Measurements from ENCODE around the gene SNX25. TPM values are rescaled to one million over a fixed set of nuclear protein-coding genes. Genes with fewer than 3 reads are reported as not detected.
A peak's percentile ranks its signal among the peaks of the same experiment; 100 is the strongest.
"Not testable (repeated sequence)": the region's sequence is repeated elsewhere in the genome, so short reads cannot be mapped to it uniquely, and the experiment has no call there.

The SNX25 gene
- total RNA-seq, 1 experiment from 2014 or later = 50.5 TPM

DNA sequence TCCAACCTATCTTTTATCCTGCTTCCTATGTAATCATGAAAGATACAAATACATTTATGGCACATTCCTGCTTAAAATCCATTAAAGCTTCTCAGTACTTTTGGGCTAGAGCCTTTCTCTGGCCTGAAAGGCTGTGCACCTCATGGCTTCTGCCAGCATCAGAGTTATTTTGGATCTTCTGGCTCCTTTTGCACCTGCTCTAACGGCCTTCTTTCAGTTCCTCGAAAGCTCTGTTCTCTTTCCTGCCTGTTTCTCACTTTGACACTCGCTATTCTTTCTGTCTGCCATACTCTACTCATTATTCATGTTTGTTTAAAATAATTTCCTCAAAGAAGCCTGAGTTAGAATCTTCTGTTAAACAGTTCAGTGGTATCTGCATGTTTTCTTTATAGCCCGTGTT is 100.4 kb downstream of the SNX25 start:
- H3K9me3 ChIP-seq (ENCODE audit: low read length) = no peaks in the 10 kb centered on the region
- peak; percentile 51 for DNase-seq
- no peaks in the 10 kb centered on the region for H3K27me3 ChIP-seq (ENCODE audit: low read length)
- H3K9me2 ChIP-seq (replicated peaks; ENCODE audit: insufficient read depth, low read length) = no peaks in the 10 kb centered on the region
- no peak overlapping the region for H3K9ac ChIP-seq (ENCODE audit: low read length)
- peaks cover 20% of the 10 kb centered on the region for H3K4me1 ChIP-seq (ENCODE audit: low read length)
- no peaks in the 10 kb centered on the region for H4K20me1 ChIP-seq (ENCODE audit: insufficient read depth, low read depth, low read length)
- no peak overlapping the region for H2AFZ ChIP-seq (ENCODE audit: low read length)
- H3K27ac ChIP-seq (ENCODE audit: low read length) = peak overlapping the region; percentile 45; the same call in 1 of the 2 replicates
- H3K36me3 ChIP-seq (ENCODE audit: insufficient read depth, low read length) = peaks cover 17% of the 10 kb centered on the region
- no peak overlapping the region for H3K4me2 ChIP-seq (ENCODE audit: low read depth, low read length, poor library complexity, severe bottlenecking)
- peaks cover 34% of the 10 kb centered on the region for H3K79me2 ChIP-seq (ENCODE audit: low read length)
- no peak overlapping the region for H3K4me3 ChIP-seq (ENCODE audit: low read length)

DNA sequence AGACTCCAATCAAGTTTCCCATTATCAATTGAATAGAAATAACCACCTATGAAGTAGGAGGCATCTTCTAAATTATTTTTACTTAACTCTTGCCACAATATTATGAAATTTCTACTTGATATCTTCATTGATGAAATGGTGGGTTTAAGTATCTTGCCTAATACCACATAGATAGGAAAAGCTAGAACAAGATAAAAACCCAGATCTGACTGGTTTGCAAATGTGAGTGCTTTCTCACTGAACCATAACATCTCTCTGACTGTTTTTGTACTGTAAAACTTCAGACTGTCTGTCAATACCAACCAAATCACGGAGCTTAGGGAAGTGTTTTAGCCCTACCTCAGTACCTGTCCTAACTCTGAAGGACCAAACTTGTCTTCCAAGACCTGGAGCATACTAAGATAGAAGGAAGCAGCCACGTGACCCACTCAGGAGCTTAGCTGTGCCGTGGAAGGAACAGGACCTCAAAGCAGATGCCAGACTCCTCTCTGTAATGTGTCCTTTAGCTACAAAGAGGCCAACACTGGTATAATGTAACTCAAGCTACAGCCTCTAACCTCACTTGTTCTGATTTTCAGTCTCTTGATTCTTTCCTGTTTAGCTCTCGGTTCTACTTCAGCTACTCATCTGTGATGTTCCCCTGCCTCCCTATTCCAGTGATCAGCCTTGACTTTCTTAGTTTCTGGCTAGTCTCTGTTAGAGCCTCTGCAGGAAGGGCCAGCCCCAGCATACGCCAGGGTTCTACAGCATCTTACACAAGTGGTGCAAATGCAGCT is 101.9 kb downstream of the SNX25 start:
- H3K4me2 ChIP-seq (ENCODE audit: low read depth, low read length, poor library complexity, severe bottlenecking) = no peak overlapping the region
- no peak overlapping the region for H3K27ac ChIP-seq (ENCODE audit: low read length)

DNA sequence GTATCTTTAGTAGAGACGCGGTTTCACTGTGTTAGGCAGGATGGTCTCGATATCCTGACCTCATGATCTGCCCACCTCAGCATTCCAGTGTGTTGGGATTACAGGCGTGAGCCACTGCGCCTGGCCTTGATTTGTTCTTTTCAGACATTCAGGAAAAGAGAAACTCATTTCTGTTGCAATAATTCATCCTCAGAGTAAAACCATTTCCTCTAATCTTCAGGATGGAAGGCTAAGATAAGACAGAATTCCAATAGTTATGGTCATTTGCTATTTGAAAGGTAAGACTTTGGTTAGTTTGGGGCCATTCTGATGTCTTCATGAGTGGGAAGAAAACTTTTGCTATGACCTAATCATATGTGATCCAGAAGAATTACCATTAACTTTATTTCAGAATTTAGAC is 103.3 kb downstream of the SNX25 start:
- no peak for DNase-seq
- Histone ChIP-seq H3K9me2 (replicated peaks; ENCODE audit: insufficient read depth, low read length) (no peaks in the 10 kb centered on the region), H3K4me3 (ENCODE audit: low read length) (no peak overlapping the region), H4K20me1 (ENCODE audit: insufficient read depth, low read depth, low read length) (no peaks in the 10 kb centered on the region), H3K4me2 (ENCODE audit: low read depth, low read length, poor library complexity, severe bottlenecking) (no peak overlapping the region), H3K9me3 (ENCODE audit: low read length) (no peaks in the 10 kb centered on the region), H3K27me3 (ENCODE audit: low read length) (no peaks in the 10 kb centered on the region), H3K9ac (ENCODE audit: low read length) (no peak overlapping the region), H3K36me3 (ENCODE audit: insufficient read depth, low read length) (peaks cover 25% of the 10 kb centered on the region), H3K79me2 (ENCODE audit: low read length) (peaks cover 13% of the 10 kb centered on the region), H2AFZ (ENCODE audit: low read length) (no peak overlapping the region), H3K27ac (ENCODE audit: low read length) (no peak overlapping the region), H3K4me1 (ENCODE audit: low read length) (peaks cover 13% of the 10 kb centered on the region)

More for the DNA sequence above, 101.9 kb downstream of the SNX25 start:
- H3K9me2 ChIP-seq (replicated peaks; ENCODE audit: insufficient read depth, low read length) = no peaks in the 10 kb centered on the region
- no peaks in the 10 kb centered on the region for H3K27me3 ChIP-seq (ENCODE audit: low read length)
- no peak overlapping the region for H3K9ac ChIP-seq (ENCODE audit: low read length)
- H3K4me1 ChIP-seq (ENCODE audit: low read length) = peaks cover 13% of the 10 kb centered on the region
- no peak overlapping the region for H2AFZ ChIP-seq (ENCODE audit: low read length)
- H3K4me3 ChIP-seq (ENCODE audit: low read length) = no peak overlapping the region
- peaks cover 22% of the 10 kb centered on the region for H3K79me2 ChIP-seq (ENCODE audit: low read length)
- H3K9me3 ChIP-seq (ENCODE audit: low read length) = no peaks in the 10 kb centered on the region
- H3K36me3 ChIP-seq (ENCODE audit: insufficient read depth, low read length) = peaks cover 24% of the 10 kb centered on the region
- DNase-seq = no peak
- H4K20me1 ChIP-seq (ENCODE audit: insufficient read depth, low read depth, low read length) = no peaks in the 10 kb centered on the region

DNA sequence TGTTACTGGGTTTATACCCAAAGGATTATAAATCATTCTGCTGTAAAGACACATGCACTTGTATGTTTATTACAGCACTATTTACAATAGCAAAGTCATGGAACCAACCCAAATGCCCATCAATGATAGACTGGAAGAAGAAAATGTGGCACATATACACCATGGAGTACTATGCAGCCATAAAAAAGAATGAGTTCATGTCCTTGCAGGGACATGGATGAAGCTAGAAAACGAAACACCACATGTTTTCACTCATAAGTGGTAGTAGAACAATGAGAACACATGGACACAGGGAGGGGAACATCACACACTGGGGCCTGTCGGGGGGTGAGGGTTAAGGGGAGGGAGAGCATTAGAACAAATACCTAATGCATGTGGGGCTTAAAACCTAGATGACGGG is 108.1 kb downstream of the SNX25 start:
- not testable (repeated sequence) for H3K4me2 ChIP-seq (ENCODE audit: low read depth, low read length, poor library complexity, severe bottlenecking); H3K4me1 ChIP-seq (ENCODE audit: low read length); H2AFZ ChIP-seq (ENCODE audit: low read length); H3K79me2 ChIP-seq (ENCODE audit: low read length); DNase-seq; H4K20me1 ChIP-seq (ENCODE audit: insufficient read depth, low read depth, low read length); H3K27me3 ChIP-seq (ENCODE audit: low read length); H3K9me3 ChIP-seq (ENCODE audit: low read length); H3K9me2 ChIP-seq (replicated peaks; ENCODE audit: insufficient read depth, low read length); H3K9ac ChIP-seq (ENCODE audit: low read length); H3K27ac ChIP-seq (ENCODE audit: low read length); H3K4me3 ChIP-seq (ENCODE audit: low read length)
- peaks cover 24% of the 10 kb centered on the region for H3K36me3 ChIP-seq (ENCODE audit: insufficient read depth, low read length)

DNA sequence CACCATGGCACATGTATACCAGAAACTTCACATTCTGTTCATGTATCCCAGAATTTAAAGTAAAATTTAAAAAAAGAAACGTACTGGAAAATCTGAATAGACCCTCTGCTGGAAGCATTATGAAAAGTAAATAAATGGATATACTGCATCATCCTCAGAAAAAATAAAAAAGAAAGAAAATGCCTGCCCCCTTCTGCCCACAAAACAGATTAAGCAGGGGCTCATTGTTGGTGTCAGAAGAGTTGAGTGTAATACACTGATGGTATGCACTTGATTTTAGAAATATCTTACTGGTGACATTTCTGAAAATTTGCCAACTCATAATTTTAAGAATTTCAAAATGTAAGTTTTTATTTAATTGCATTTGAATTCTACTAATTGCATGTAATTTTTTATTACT is 108.5 kb downstream of the SNX25 start:
- H3K4me1 ChIP-seq (ENCODE audit: low read length) = no peaks in the 10 kb centered on the region
- no peaks in the 10 kb centered on the region for H4K20me1 ChIP-seq (ENCODE audit: insufficient read depth, low read depth, low read length)
- H3K27ac ChIP-seq (ENCODE audit: low read length) = no peak overlapping the region
- no peak overlapping the region for H2AFZ ChIP-seq (ENCODE audit: low read length)
- no peaks in the 10 kb centered on the region for H3K27me3 ChIP-seq (ENCODE audit: low read length)
- H3K9ac ChIP-seq (ENCODE audit: low read length) = no peak overlapping the region
- DNase-seq = no peak
- no peaks in the 10 kb centered on the region for H3K9me3 ChIP-seq (ENCODE audit: low read length)
- no peaks in the 10 kb centered on the region for H3K9me2 ChIP-seq (replicated peaks; ENCODE audit: insufficient read depth, low read length)
- no peak overlapping the region for H3K4me3 ChIP-seq (ENCODE audit: low read length)
- peaks cover 20% of the 10 kb centered on the region for H3K36me3 ChIP-seq (ENCODE audit: insufficient read depth, low read length)
- H3K4me2 ChIP-seq (ENCODE audit: low read depth, low read length, poor library complexity, severe bottlenecking) = no peak overlapping the region
- H3K79me2 ChIP-seq (ENCODE audit: low read length) = no peaks in the 10 kb centered on the region

DNA sequence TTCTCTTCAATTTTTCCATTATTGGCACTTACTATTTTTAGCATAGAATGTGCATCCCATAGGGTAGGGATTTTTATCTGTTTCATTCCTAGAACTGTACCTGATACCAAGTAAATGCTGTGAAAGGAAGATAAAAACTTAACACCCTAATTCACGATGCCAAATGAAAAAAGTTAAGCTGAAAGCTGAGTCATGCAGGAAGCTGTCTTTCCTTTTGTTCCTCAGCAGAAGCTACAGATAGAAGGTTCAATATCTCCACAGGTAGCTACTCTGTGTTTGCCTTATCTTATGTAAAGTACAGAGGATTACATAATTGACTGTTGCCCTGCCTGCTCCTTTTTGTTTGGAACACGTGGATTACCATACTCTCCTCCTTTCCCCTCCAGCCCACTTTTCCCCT is 109.3 kb downstream of the SNX25 start:
- H3K9me2 ChIP-seq (replicated peaks; ENCODE audit: insufficient read depth, low read length) = no peaks in the 10 kb centered on the region
- no peaks in the 10 kb centered on the region for H4K20me1 ChIP-seq (ENCODE audit: insufficient read depth, low read depth, low read length)
- H3K4me2 ChIP-seq (ENCODE audit: low read depth, low read length, poor library complexity, severe bottlenecking) = no peak overlapping the region
- H3K27ac ChIP-seq (ENCODE audit: low read length) = no peak overlapping the region
- H3K27me3 ChIP-seq (ENCODE audit: low read length) = no peaks in the 10 kb centered on the region
- no peaks in the 10 kb centered on the region; the same call in 1 of the 2 replicates for H3K79me2 ChIP-seq (ENCODE audit: low read length)
- H3K4me1 ChIP-seq (ENCODE audit: low read length) = no peaks in the 10 kb centered on the region
- H3K9me3 ChIP-seq (ENCODE audit: low read length) = no peaks in the 10 kb centered on the region
- H3K36me3 ChIP-seq (ENCODE audit: insufficient read depth, low read length) = peaks cover 18% of the 10 kb centered on the region
- H3K4me3 ChIP-seq (ENCODE audit: low read length) = no peak overlapping the region
- H2AFZ ChIP-seq (ENCODE audit: low read length) = no peak overlapping the region
- no peak for DNase-seq
- no peak overlapping the region for H3K9ac ChIP-seq (ENCODE audit: low read length)

DNA sequence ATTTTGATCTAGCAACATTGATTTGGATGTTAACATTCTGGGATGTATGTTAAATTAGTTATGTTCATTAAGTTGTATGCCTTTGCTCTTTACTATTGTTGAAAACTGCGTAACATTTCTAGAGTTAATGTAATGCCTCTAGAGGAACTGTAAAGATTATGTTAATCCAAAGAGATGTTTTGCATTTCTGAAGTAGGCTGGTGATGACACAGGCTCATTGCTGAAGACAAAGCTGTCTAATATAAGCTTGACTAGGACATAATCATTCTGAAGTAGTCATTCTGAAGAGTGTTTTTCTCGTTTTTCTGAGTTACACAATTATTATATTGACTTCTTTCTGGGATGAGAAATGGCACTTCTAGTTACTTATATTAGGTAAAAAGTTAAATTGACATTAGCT is 113.4 kb downstream of the SNX25 start:
- no peaks in the 10 kb centered on the region for H3K4me1 ChIP-seq (ENCODE audit: low read length)
- no peak for DNase-seq
- H3K4me2 ChIP-seq (ENCODE audit: low read depth, low read length, poor library complexity, severe bottlenecking) = no peak overlapping the region
- H4K20me1 ChIP-seq (ENCODE audit: insufficient read depth, low read depth, low read length) = no peaks in the 10 kb centered on the region
- H3K4me3 ChIP-seq (ENCODE audit: low read length) = no peak overlapping the region
- no peak overlapping the region for H3K9ac ChIP-seq (ENCODE audit: low read length)
- H3K9me3 ChIP-seq (ENCODE audit: low read length) = no peaks in the 10 kb centered on the region
- peaks cover 4% of the 10 kb centered on the region; the same call in 1 of the 2 replicates for H3K79me2 ChIP-seq (ENCODE audit: low read length)
- H3K27ac ChIP-seq (ENCODE audit: low read length) = no peak overlapping the region
- no peaks in the 10 kb centered on the region for H3K9me2 ChIP-seq (replicated peaks; ENCODE audit: insufficient read depth, low read length)
- H2AFZ ChIP-seq (ENCODE audit: low read length) = no peak overlapping the region
- H3K27me3 ChIP-seq (ENCODE audit: low read length) = no peaks in the 10 kb centered on the region
- H3K36me3 ChIP-seq (ENCODE audit: insufficient read depth, low read length) = peaks cover 10% of the 10 kb centered on the region

DNA sequence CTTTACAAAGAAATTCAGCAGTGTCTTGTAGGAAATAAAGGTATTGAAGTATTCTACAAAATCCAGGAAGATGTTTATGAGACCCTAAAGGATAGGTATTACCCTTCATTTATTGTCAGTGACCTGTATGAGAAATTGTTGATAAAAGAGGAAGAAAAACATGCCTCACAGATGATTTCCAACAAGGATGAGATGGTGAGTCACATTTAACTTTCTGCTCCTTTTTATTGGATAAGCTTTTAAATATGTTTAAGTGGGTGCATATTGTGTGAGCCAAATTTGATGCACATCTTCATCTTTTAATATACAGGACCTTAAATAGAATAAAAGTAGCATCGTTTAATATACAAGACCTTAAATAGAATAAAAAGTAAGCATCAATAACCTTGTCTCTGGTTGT is 114.2 kb downstream of the SNX25 start:
- H3K27ac ChIP-seq (ENCODE audit: low read length) = no peak overlapping the region

More for the DNA sequence above, 114.2 kb downstream of the SNX25 start:
- Histone ChIP-seq H3K36me3 (ENCODE audit: insufficient read depth, low read length) (peaks cover 10% of the 10 kb centered on the region), H3K9me3 (ENCODE audit: low read length) (no peaks in the 10 kb centered on the region), H3K79me2 (ENCODE audit: low read length) (peaks cover 4% of the 10 kb centered on the region; the same call in 1 of the 2 replicates), H3K9me2 (replicated peaks; ENCODE audit: insufficient read depth, low read length) (no peaks in the 10 kb centered on the region), H3K4me1 (ENCODE audit: low read length) (no peaks in the 10 kb centered on the region), H3K4me3 (ENCODE audit: low read length) (no peak overlapping the region), H3K27me3 (ENCODE audit: low read length) (no peaks in the 10 kb centered on the region), H4K20me1 (ENCODE audit: insufficient read depth, low read depth, low read length) (no peaks in the 10 kb centered on the region), H2AFZ (ENCODE audit: low read length) (no peak overlapping the region), H3K9ac (ENCODE audit: low read length) (no peak overlapping the region), H3K4me2 (ENCODE audit: low read depth, low read length, poor library complexity, severe bottlenecking) (no peak overlapping the region)
- DNase-seq = no peak

Measured in Karpas-422 (cell line).